ENCODE data around the gene ZNF385D. TPM values are rescaled to one million over a fixed set of nuclear protein-coding genes. Genes with fewer than 3 reads are reported as not detected.

The ZNF385D gene
- total and polyA plus RNA-seq, 2 experiments from 2014 or later, result 2.7 to 12.3 TPM

- Mint-ChIP-seq H3K27me3 (ENCODE audit: insufficient read depth, low read depth, poor library complexity) (peaks cover 2% of the 10 kb centered on the region), H3K4me3 (no peak overlapping the region), H3K27ac (no peak overlapping the region), H3K4me1 (peaks cover 5% of the 10 kb centered on the region), H3K36me3 (ENCODE audit: low read depth) (no peaks in the 10 kb centered on the region), H3K9me3 (no peaks in the 10 kb centered on the region)
- H2AFZ ChIP-seq, result no peak overlapping the region
- no peak overlapping the region for H3K4me2 ChIP-seq
- peaks cover 7% of the 10 kb centered on the region for H3K4me1 ChIP-seq (ENCODE audit: insufficient read depth)
- H3K9me2 ChIP-seq (ENCODE audit: insufficient read depth), result no peaks in the 10 kb centered on the region
- H3K27ac ChIP-seq (ENCODE audit: low read depth), result no peak overlapping the region
- no peaks in the 10 kb centered on the region for H4K20me1 ChIP-seq (replicated peaks; ENCODE audit: insufficient read depth)
- no peaks in the 10 kb centered on the region for H3K36me3 ChIP-seq (ENCODE audit: insufficient read depth)
- H3K27me3 ChIP-seq (ENCODE audit: insufficient read depth), result 0 out of 2 replicates have a peak, but pooled peaks cover 5% of the 10 kb centered on the region
- no peak for TF ChIP-seq EZH2phosphoT487 (IDR thresholded peaks at IDR 0.05; ENCODE audit: unreplicated experiment)
- no peak for TF ChIP-seq ETS1 (IDR thresholded peaks at IDR 0.05)
- TF ChIP-seq CTCF (conservative IDR thresholded peaks at IDR 0.05; ENCODE audit: low read depth in 2 of 2), result no peak
- no peak for TF ChIP-seq EZH2 (IDR thresholded peaks at IDR 0.05; ENCODE audit: low read depth, unreplicated experiment)
- TF ChIP-seq CREB1 (CRISPR knock-in tag; IDR thresholded peaks at IDR 0.05; ENCODE audit: low read depth), result no peak
- no peak for TF ChIP-seq NANOG (IDR thresholded peaks at IDR 0.05; ENCODE audit: borderline replicate concordance)
- TF ChIP-seq ZNF114 (CRISPR knock-in tag; IDR thresholded peaks at IDR 0.05), result no peak
- no peak for TF ChIP-seq REST (IDR thresholded peaks at IDR 0.05; ENCODE audit: unreplicated experiment)
- TF ChIP-seq POLR2AphosphoS5 (IDR thresholded peaks at IDR 0.05; ENCODE audit: low read depth), result no peak
- no peak for TF ChIP-seq STAT1 (IDR thresholded peaks at IDR 0.05; ENCODE audit: unreplicated experiment)
- TF ChIP-seq JUNB (IDR thresholded peaks at IDR 0.05; ENCODE audit: unreplicated experiment), result no peak
- no peak for TF ChIP-seq ZNF462 (CRISPR knock-in tag; IDR thresholded peaks at IDR 0.05)
- TF ChIP-seq ZNF331 (CRISPR knock-in tag; IDR thresholded peaks at IDR 0.05; ENCODE audit: low read depth), result no peak
- no peak for ATAC-seq
- no peaks in the 10 kb centered on the region for H3K79me2 ChIP-seq (replicated peaks; ENCODE audit: insufficient read depth)
- H3F3A ChIP-seq (replicated peaks; ENCODE audit: low read depth), result no peaks in the 10 kb centered on the region
- no peak overlapping the region for H3K4me3 ChIP-seq
- DNase-seq (ENCODE audit: low spot score), result no peak
Observed at GRCh38 chr3:21754839-21755238, 3.8 kb upstream of the ZNF385D start.

All from GM23338 (cell line).